CD4-positive, alpha-beta T cell (primary cell): ENCODE data around the gene FASTK. TPM values are rescaled to one million over a fixed set of nuclear protein-coding genes. Genes with fewer than 3 reads are reported as not detected.

Experiments used
- ATAC-seq: fragments of 200-7000 bp; cut with Tn5 transposase; one replicate; pipeline ENCODE4 v1.10.0; 2022; ENCODE audit warnings: mild to moderate bottlenecking; ENCODE audit not compliant: poor library complexity
- CTCF ChIA-PET: fragments of 350-600 bp; sonication (Branson Sonifier 250); formaldehyde crosslinking; loops from one replicate; lab custom pipeline; 2021; ENCODE audit warnings: antibody characterized with exemption, inconsistent platforms; lab: Charles Lee
- POLR2A ChIA-PET: fragments of 350-600 bp; sonication (Branson Sonifier 250); formaldehyde crosslinking; loops from one replicate; lab custom pipeline; 2021; ENCODE audit warnings: antibody characterized with exemption, inconsistent platforms; lab: Charles Lee
- DNase-seq, 14 experiments: peaks; one replicate each; pipeline ENCODE4 v3.0.0-alpha.2; 2013 to 2020; ENCODE audit warnings: mixed read lengths in 2 of 14
- H3K27ac ChIP-seq, 2 donors: one replicate each; pipeline versions ENCODE4 v1.5.1 to v1.7.0; 2013; ENCODE audit warnings: low read length in 2 of 2, low read depth in 1 of 2, mild to moderate bottlenecking in 1 of 2
- H3K27me3 ChIP-seq, 2 experiments: 1 replicate in 1 of 2; 2 replicates in 1 of 2; pipeline versions ENCODE4 v1.6.1 to v1.7.0; 2013; ENCODE audit warnings: low read length in 2 of 2, control low read depth in 1 of 2, mild to moderate bottlenecking in 1 of 2, moderate library complexity in 1 of 2; ENCODE audit not compliant: insufficient read depth in 2 of 2, control insufficient read depth in 1 of 2
- H3K36me3 ChIP-seq: one replicate; pipeline ENCODE4 v1.6.1; 2013; ENCODE audit warnings: low read length, control low read depth; ENCODE audit not compliant: insufficient read depth
- H3K4me1 ChIP-seq: one replicate; pipeline ENCODE4 v1.6.1; 2013; ENCODE audit warnings: low read length, control low read depth; ENCODE audit not compliant: insufficient read depth
- H3K4me3 ChIP-seq: one replicate; pipeline ENCODE4 v1.5.1; 2013; ENCODE audit warnings: mild to moderate bottlenecking, low read length, moderate library complexity
- H3K9me3 ChIP-seq, 2 experiments: 1 replicate in 1 of 2; 2 replicates in 1 of 2; pipeline versions ENCODE4 v1.6.1 to v1.7.0; 2013; ENCODE audit warnings: low read length in 2 of 2, mild to moderate bottlenecking in 2 of 2, control low read depth in 1 of 2, moderate library complexity in 1 of 2; ENCODE audit not compliant: control insufficient read depth in 1 of 2, insufficient read depth in 1 of 2
- H3K27ac Mint-ChIP-seq: one replicate; pipeline ENCODE4 v1.8.0; 2020; ENCODE audit warnings: mixed read lengths
- H3K27me3 Mint-ChIP-seq: one replicate; pipeline ENCODE4 v1.8.0; 2021; ENCODE audit warnings: mixed read lengths
- H3K36me3 Mint-ChIP-seq: one replicate; pipeline ENCODE4 v1.8.0; 2021; ENCODE audit warnings: low read depth, mixed read lengths
- H3K4me1 Mint-ChIP-seq: one replicate; pipeline ENCODE4 v1.8.0; 2021; ENCODE audit warnings: low read depth, mixed read lengths
- H3K4me3 Mint-ChIP-seq: one replicate; pipeline ENCODE4 v1.8.0; 2020; ENCODE audit warnings: mild to moderate bottlenecking, mixed read lengths
- H3K9me3 Mint-ChIP-seq: one replicate; pipeline ENCODE4 v1.8.0; 2020; ENCODE audit warnings: mixed read lengths
- CTCF ChIP-seq: fragments of 200-600 bp; IDR thresholded peaks from one replicate; pipeline ENCODE4 v1.8.0; 2022; ENCODE audit warnings: antibody characterized with exemption, mild to moderate bottlenecking
- intact Hi-C, 2 experiments: fragments of 100-400 bp; cut with DNase I in 1 of 2; cut with micrococcal nuclease in 1 of 2; formaldehyde crosslinking; loops; one replicate each; pipeline versions ENCODE4 v1.15.1 to v1.9.0; 2023 to 2025; cut with DNase I, micrococcal nuclease
- total RNA-seq, 174 experiments: library from RNA in 2 of 174; stranded (reverse) in 2 of 174; gene quantifications; one replicate each; pipeline ENCODE4 v1.2.3 and lab custom pipeline; 2021 to 2026

The FASTK gene
- total RNA-seq, 2 experiments from 2014 or later = 82.2 to 84.2 TPM

- Histone ChIP-seq H3K27me3 (no peaks in the 10 kb centered on the region), H3K9me3 (no peaks in the 10 kb centered on the region), H3K4me3 (peak within 1 kb of the TSS; percentile 89), H3K36me3 (peaks cover 12% of the 10 kb centered on the region), H3K27ac (peak within 1 kb of the TSS; percentile 69 to 71), H3K4me1 (peaks cover 46% of the 10 kb centered on the region)
- peak; percentile 58 for TF ChIP-seq CTCF
- no peak for ATAC-seq
- peak; percentile 40 to 85 (median 71) for DNase-seq
- H3K27me3 Mint-ChIP-seq = no peaks in the 10 kb centered on the region
- H3K4me3 Mint-ChIP-seq = peak within 1 kb of the TSS; percentile 96
- peaks cover 14% of the 10 kb centered on the region for H3K36me3 Mint-ChIP-seq
- ChIA-PET CTCF (interaction anchor here (1.0 to 2.0 kb wide), 5 partner anchors 17 to 64 kb away, joined by 3 to 11 read pairs (median 7); partner anchors contain the start of genes ABCB8 and TMUB1), POLR2A (interaction anchor here (0.8 to 2.8 kb wide), 6 partner anchors 8 to 45 kb away, joined by 3 to 17 read pairs (median 4); partner anchors contain the start of genes ABCB8, FASTK and TMUB1)
- intact Hi-C loops = loop anchor here (1.0 to 10.0 kb wide), 6 partner anchors 21 to 1345 kb away; partner anchors contain the start of genes ABCB8 (in 1 of the 2), CHPF2 (in 1 of the 2), FASTK (in 1 of the 2) and ZNF467 (in 1 of the 2)
- H3K9me3 Mint-ChIP-seq = no peaks in the 10 kb centered on the region
- peaks cover 41% of the 10 kb centered on the region for H3K4me1 Mint-ChIP-seq
- H3K27ac Mint-ChIP-seq = peak within 1 kb of the TSS; percentile 91
Measured at GRCh38 chr7:151059367-151060112, 21.1 kb downstream of the FASTK start, which contains the start of gene SLC4A2. TSS of gene SLC4A2 (plus strand) at chr7:151059589. CDS start at chr7:151061988, 2,399 bp downstream.

- peak overlapping the region; percentile 89 for H3K4me3 ChIP-seq
- peak overlapping the region; percentile 91 for H3K27ac Mint-ChIP-seq
- H3K27ac ChIP-seq = peak overlapping the region; percentile 69 to 71
- H3K4me1 ChIP-seq = peaks cover 46% of the 10 kb centered on the region
- peaks cover 42% of the 10 kb centered on the region for H3K4me1 Mint-ChIP-seq
- peaks cover 7% of the 10 kb centered on the region for H3K36me3 ChIP-seq
- intact Hi-C loops = loop anchor here (1.0 to 10.0 kb wide), 7 partner anchors 21 to 1344 kb away; partner anchors contain the start of genes TMUB1 (in 2 of the 2), ABCB8 (in 1 of the 2), CHPF2 (in 1 of the 2) and FASTK (in 1 of the 2)
- H3K27me3 ChIP-seq = no peaks in the 10 kb centered on the region
- H3K9me3 Mint-ChIP-seq = no peaks in the 10 kb centered on the region
- ChIA-PET CTCF (interaction anchor here (0.8 to 2.0 kb wide), 6 partner anchors 25 to 65 kb away, joined by 3 to 8 read pairs (median 6); partner anchors contain the start of genes ABCB8 and TMUB1), POLR2A (interaction anchor here (0.7 to 2.8 kb wide), 10 partner anchors 8 to 283 kb away, joined by 3 to 17 read pairs (median 4); partner anchors contain the start of genes ABCB8, FASTK, NUB1 and TMUB1)
- no peak for TF ChIP-seq CTCF
- H3K4me3 Mint-ChIP-seq = peak overlapping the region; percentile 96
- H3K36me3 Mint-ChIP-seq = peaks cover 11% of the 10 kb centered on the region
- no peaks in the 10 kb centered on the region for H3K27me3 Mint-ChIP-seq
- ATAC-seq (no peak), DNase-seq (peak in 2 of 14 experiments; percentile 17 to 45)
- no peaks in the 10 kb centered on the region for H3K9me3 ChIP-seq
Measured at GRCh38 chr7:151058781-151059366, 21.7 kb downstream of the FASTK start.
